ENCODE results near the gene SPARCL1. TPM values are rescaled to one million over a fixed set of nuclear protein-coding genes. Genes with fewer than 3 reads are reported as not detected.
A peak's percentile ranks its signal among the peaks of the same experiment; 100 is the strongest.

SPARCL1 gene
- total and polyA plus RNA-seq, 11 donors: 163 to 829 (median 250) TPM

DNA sequence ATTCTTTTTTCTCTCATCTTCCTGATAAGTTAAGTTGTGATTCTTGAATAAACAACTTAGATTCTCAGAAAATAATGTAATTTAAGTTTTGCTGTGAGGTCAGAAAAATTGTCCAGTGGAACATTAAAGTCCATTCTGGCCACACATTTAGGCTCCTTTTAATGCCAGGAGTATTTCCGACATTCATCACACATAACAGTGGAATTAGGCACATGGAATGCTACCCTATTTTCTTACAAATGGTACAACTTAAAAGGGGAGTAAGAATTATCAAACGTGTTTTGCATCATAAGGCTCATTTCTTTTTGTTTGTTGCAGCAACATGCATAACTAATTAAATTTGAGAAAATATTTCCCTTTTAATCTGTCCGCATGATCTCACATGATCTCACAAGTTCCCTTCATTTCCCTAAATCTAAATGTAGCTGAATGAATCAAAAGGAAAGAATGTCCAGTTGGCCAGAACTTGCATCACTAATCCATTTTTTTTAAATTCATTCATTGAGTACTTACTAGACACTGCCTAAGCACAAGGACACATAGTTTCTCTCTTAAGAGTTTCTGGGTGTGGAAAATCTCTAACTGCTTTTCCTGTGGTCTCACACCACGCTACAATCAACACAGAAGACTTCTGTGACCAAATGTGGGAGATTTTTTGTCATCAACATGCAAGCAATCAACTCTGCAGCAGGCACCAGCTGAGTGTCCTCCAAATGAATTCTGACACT, 22.0 kb downstream of the SPARCL1 start:
- Histone ChIP-seq H3K4me1 (peaks cover 0 to 49% (median 24%) of the 10 kb centered on the region in 12 donors), H3K9me3 (no peaks in the 10 kb centered on the region), H3K27ac (peak overlapping the region in 10 of 12 donors; percentile 14 to 55 (median 40)), H3K36me3 (peaks cover 0 to 37% (median 15%) of the 10 kb centered on the region in 9 donors), H3K27me3 (no peaks in the 10 kb centered on the region), H3K4me3 (no peak overlapping the region)
- intact Hi-C loops (cut with DNase I): no loop called here
- DNase-seq (no peak), ATAC-seq (peak in 3 of 4 donors; percentile 40 to 81 (median 63))
- no peak for TF ChIP-seq CTCF (IDR thresholded peaks at IDR 0.05)
- no peak for TF ChIP-seq POLR2A (IDR thresholded peaks at IDR 0.05)
- WGBS, 4 donors: 58 to 63% (median 61%) methylated on average over 4 of the region's 4 CpGs

DNA sequence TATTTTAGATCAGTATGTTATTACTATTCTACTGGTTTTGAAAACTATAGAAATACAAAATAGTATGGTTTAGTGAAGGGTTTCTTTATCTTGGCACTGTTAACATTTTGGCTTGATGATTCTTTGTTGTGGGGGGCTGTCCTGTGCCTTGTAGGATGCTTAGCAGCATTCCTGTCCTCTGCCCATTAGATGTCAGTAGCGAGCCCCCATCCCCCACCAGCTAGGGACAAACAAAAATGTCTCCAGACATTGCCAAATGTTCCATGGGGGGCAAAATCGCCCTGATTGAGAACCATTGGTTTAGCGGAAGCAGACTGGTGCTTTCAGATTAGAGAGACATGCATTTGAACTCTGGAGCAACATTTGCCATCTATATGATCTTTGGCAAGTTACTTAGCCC, 23.3 kb downstream of the SPARCL1 start:
- DNase-seq: no peak
- Histone ChIP-seq H3K27me3 (no peaks in the 10 kb centered on the region), H3K4me1 (peaks cover 0 to 48% (median 27%) of the 10 kb centered on the region in 12 donors), H3K9me3 (no peaks in the 10 kb centered on the region), H3K4me3 (no peak overlapping the region), H3K27ac (peak overlapping the region in 2 of 12 donors; percentile 15 to 50), H3K36me3 (peaks cover 0 to 32% (median 14%) of the 10 kb centered on the region in 9 donors)
- intact Hi-C loops (cut with DNase I): no loop called here
- no peak for ATAC-seq
- 74 to 83% (median 79%) methylated on average over 3 of the region's 3 CpGs for WGBS, 4 donors
- TF ChIP-seq POLR2A (IDR thresholded peaks at IDR 0.05): no peak
- TF ChIP-seq CTCF (IDR thresholded peaks at IDR 0.05): peak in 3 of 12 donors; percentile 13 to 24 (median 14)

DNA sequence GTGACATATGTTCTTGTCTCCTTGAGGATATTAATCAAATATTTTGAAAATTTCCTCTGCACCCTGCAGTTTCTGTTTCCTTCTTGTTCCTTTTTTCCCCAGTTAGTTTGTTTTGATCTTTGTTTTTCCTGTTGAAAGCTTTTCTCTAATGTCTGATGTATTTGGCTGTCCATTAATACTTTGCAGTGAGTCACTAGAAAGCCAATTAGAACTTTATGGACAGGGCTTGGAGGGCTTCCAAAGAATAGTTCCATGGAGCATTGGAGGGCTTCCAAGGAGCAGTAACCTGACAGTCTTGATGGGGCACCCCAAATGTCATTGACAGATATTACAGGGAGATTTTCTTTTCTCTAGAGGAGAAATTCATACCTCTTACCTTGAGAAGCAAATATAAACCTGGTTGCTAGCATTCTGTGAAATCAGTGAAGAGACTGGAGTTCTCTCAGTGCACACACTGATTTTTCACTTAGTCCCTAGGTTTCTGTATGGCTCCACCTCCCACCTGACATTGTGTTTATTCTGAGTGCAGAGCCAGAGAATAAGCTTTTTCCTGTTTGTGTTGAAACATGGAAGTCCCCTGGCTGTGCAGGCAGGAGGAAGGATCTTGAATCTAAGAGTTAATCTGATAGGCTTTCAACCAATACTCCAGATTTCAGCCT, 26.5 kb downstream of the SPARCL1 start:
- Histone ChIP-seq H3K27ac (peak overlapping the region in 11 of 12 donors; percentile 9 to 72 (median 49)), H3K36me3 (peaks cover 0 to 35% (median 3%) of the 10 kb centered on the region in 9 donors), H3K27me3 (no peaks in the 10 kb centered on the region), H3K4me1 (peaks cover 2 to 64% (median 46%) of the 10 kb centered on the region in 12 donors), H3K4me3 (no peak overlapping the region), H3K9me3 (no peaks in the 10 kb centered on the region)
- peak in 1 of 5 donors; percentile 38 for DNase-seq
- TF ChIP-seq POLR2A (IDR thresholded peaks at IDR 0.05) (no peak), CTCF (IDR thresholded peaks at IDR 0.05) (no peak)
- intact Hi-C loops (cut with DNase I): no loop called here
- ATAC-seq: peak; percentile 41 to 79 (median 62)

DNA sequence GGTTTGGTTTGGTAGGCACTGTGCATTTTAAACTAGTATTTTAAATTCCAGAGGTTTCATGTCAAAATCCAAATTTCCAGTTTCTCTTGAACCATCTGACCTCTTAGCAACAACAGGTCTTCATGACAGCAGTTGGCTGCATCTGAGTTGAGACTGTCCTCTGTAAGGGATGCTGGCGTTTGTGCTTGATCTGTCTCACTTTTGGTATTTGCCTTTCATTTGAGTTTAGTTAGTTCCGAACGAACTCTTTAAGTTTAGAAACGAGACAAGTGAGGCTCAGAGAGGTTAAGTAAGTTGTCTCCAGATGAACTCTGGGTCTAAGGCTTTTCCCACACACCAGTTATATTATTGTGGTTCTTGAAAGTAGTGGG, 29.1 kb downstream of the SPARCL1 start:
- Histone ChIP-seq H3K4me1 (peaks cover 2 to 65% (median 43%) of the 10 kb centered on the region in 12 donors), H3K9me3 (no peaks in the 10 kb centered on the region), H3K27ac (peak overlapping the region in 9 of 12 donors; percentile 12 to 80 (median 41)), H3K36me3 (peaks cover 0 to 49% (median 18%) of the 10 kb centered on the region in 9 donors), H3K4me3 (no peak overlapping the region), H3K27me3 (no peaks in the 10 kb centered on the region)
- TF ChIP-seq POLR2A (IDR thresholded peaks at IDR 0.05) (no peak), CTCF (IDR thresholded peaks at IDR 0.05) (no peak)
- no peak for ATAC-seq
- no peak for DNase-seq
- intact Hi-C loops (cut with DNase I): no loop called here
- WGBS, 4 donors: 59 to 83% (median 79%) methylated on average over 4 of the region's 4 CpGs
